Activated naive CD4-positive, alpha-beta T cell treated with Interleukin-2 at 50 U/mL for 16 hours (primary cell): ENCODE results near the gene ARHGAP8.

Experiments used
- DNase-seq: peaks from one replicate; pipeline ENCODE4 v3.0.0-alpha.2; 2020

Gene ARHGAP8

GRCh38 chr22:44752285-44753188 is at the start of gene ARHGAP8:
Gene ARHGAP8, plus strand, starts transcription at chr22:44752575. Its CDS starts 33,953 bp downstream, at chr22:44786528.
- peak; percentile 7 for DNase-seq

- DNase-seq: no peak
Measured at GRCh38 chr22:44703255-44703870, 49.0 kb upstream of the ARHGAP8 start.

DNA sequence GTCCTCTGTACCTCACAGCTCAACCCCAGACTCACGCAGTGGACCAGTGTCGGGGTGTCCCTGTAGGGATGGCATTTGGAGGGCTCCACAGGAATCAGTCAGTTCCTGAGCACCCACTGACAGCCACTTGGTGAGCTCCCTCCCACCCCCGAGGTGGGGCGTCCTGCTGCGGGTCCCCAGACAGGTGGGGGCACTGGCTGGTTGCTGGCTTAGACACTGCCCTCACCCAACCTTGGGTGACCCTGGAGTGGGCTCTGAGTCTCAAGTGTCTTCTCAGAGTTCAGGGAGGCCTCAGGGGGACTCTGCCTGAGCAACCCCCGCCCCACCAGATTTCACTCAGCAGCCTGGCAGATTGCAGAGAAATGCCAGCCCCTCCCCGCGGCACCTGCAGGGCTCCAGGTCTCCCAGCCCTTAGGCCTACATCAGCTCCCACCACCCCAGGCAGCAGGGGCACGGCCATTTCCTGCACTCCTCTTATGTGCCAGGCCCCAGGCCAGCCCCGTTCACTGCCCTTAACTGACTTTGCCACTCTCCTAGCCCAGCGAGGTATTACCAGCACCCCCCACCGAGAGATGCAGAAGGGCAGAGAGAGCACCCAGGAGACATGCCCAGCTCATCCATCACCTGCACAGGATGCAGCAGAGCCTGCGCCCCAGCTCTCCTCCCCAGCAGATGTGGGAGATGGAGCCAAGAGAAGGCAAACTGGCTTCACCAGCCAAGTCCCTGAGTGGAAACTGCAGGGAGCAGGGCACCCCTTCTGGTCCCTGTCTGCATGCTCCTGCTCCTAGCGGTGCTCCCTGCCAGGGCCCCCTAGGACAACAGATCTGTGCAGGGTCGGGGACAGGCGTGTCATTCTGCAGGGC is 48.0 kb upstream of the ARHGAP8 start:
- DNase-seq: no peak

DNA sequence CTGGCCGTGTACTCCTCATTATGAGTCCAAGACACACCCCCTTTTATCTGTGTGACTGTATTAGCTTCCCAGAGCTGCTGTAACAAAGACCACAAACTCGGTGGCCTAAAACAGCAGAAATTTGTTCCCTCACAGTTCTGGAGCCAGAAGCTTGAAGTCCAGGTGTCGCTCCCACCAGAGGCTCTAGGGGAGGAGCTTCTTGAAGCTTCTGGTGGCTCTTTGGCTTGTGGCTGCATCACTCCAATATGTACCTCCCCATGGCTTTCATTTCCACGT is 47.4 kb upstream of the ARHGAP8 start:
- no peak for DNase-seq

DNA sequence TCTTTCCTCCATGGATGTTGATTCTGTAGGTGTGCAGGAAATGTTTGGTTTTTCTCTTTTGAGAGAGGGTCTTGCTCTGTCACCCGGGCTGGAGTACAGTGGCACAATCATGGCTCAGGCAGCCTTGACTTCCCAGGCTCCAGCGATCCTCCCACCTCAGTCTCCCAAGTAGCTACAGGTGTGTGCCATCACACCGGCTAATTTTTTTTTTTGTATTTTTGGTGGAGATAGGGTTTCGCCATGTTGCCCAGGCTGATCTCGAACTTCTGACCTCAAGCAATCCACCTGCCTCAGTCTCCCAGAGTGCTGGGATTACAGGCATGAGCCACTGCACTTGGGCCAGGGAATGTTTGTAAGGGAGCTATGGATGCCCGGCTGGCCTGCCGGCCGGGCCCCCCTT is 45.9 kb upstream of the ARHGAP8 start:
- no peak for DNase-seq

- DNase-seq: no peak
Measured at GRCh38 chr22:44707178-44707577, 45.2 kb upstream of the ARHGAP8 start.

- DNase-seq: no peak
Measured at GRCh38 chr22:44707752-44708151, 44.6 kb upstream of the ARHGAP8 start.

- DNase-seq: no peak
Measured at GRCh38 chr22:44709881-44710392, 42.4 kb upstream of the ARHGAP8 start.

DNA sequence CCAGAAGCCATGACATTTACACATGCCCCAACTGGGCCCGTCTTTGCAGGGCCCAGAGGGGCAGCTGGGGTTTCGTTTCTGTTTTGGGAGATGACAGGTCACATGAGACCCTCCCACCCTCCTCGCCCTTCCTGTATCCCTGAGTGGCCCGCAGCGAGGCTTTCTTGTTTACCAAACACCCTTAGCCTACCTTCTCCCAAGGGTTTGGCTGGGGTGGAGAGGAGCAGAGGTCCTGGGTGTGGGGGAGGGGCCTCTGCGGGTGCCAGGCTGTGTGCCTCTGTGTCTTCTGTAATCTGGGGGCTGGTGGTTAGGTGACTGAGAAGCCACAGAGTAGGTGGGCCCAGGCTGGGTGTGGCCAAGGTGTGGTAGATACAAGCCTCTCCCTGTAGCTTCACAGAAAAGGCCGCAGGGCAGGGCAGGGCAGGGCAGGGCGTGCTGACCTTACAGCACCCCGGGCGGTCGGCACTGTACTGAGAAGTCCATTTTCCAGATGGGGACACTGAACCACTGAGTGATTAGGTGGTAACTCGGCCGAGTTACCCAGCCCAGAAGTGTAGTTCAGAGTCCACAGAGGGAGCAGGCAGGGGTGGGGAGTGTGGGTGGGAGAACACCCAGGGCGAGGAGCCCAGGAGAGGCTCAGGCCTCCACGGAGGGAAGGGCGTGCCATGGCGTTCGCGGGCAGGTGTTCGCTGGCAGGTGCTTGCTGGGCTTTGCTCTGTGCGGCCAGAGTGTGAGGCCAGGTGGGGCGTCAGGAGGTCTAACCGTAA is 41.7 kb upstream of the ARHGAP8 start:
- DNase-seq: peak; percentile 25

GRCh38 chr22:44711241-44711560 is 41.2 kb upstream of the ARHGAP8 start:
- no peak for DNase-seq

DNA sequence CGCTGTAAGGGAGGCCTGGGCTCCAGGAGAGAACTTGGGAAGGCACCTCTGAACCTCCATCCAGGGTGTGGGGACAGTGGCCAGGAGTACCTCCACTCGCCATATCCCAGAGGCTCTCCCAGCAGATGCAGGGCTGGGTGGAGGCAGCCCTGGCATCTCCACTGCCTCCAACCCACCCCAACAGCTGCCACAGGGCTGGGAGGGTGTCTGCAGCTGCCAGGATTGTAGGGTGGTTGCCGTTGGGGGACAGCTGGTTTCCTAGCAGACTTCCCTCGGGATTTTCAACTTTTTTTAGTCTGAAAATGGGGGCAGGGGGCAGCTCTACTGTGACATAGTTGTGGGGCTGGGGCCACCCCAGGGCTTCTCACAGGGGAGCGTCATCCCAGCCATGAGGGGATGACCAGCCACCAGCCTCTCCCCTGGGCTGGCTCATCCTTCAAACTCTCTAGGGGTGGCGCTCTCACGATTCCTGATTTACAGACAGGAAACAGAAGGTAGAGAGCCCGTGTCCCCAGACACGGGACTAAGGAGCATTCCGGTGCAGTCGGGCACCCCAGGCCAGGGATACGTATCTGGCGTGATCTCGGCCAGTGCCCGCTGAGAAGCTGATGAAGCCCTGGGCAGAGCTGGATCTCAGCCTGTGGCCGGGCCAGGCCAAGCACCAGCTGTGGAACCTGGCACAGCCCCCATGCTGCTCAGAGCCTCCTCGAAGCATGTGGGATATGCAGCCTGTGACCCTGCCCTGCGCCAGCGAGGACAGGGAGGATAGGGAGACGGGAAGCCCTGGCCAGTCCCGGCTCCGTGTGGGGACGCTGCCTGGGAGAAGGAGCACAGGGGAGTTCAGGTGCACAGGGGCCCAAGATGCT is 40.5 kb upstream of the ARHGAP8 start:
- no peak for DNase-seq

GRCh38 chr22:44712962-44713361 is 39.4 kb upstream of the ARHGAP8 start:
- no peak for DNase-seq

DNA sequence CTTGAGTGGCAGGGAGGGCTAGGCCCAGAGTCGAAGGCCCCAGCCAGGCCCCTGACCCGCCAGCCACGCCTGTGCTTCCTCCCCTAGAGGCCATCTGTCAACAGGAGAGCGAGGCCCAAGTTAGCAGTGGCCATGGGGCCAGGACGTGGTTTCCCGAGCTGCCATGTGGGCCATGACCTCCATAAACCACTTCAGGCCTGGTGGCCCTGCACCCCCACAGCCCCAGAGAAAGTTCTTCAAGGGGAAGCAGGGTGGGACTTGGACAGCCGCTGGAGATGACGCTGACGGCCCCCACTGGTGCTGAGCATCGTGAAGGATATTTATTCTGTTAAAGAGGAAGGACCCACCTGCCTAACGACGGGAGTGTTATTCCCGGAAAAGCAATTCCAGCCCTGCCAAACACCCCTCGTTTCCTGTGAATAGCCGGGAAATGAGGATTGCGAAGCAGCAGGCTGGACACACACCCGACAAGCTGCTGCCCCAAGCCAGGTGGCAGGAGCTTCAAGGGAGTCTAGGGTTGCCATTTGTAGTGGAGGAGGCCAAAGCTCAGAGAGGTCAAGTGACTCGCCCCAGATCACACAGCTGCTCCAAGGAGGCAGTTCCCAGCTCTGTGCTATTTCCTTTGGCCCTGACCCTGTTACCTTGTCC is 37.5 kb upstream of the ARHGAP8 start:
- no peak for DNase-seq

GRCh38 chr22:44718418-44718817 is 34.0 kb upstream of the ARHGAP8 start:
- DNase-seq: no peak

DNA sequence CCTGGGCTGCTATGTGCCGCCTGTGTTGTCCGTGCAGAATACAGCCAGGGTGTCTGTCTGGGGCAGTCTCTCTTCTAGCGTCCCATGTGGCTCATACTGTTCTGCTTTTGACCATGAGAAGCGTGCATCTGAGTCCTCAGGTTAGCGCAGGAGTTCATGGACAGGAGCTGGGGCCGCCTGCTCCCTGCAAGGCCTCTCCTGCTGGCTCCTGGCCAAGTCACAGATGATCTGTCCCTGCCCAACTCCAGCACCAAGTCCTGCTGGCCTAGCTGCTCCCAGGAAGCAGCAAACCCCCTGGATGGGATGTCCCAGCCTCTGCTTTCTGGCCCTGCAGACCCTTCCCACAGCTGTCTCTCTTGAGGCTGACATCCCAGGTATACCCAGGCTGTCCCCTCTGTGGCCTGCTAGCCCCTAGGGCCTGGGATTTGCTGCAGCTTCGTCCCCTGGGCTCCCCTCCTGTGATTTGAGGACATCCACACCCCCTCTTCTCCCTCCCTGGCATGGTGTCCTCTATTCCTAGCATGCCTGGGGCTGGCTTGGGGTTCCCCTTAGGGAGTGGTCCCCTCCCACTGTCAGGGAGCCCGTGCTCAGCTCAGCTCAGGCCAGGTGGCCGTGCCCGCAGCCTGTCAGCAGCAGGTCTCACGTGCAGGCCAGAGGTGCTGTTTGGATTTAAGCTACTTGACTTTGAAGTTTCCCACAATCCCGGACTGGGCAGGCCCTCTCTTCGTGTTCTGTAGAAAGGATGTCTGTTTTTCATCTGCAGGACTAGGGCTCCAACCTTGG is 32.6 kb upstream of the ARHGAP8 start:
- DNase-seq: no peak

GRCh38 chr22:44721213-44721612 is 31.2 kb upstream of the ARHGAP8 start:
- no peak for DNase-seq

- DNase-seq: no peak
Measured at GRCh38 chr22:44722611-44723010, 29.8 kb upstream of the ARHGAP8 start.

DNA sequence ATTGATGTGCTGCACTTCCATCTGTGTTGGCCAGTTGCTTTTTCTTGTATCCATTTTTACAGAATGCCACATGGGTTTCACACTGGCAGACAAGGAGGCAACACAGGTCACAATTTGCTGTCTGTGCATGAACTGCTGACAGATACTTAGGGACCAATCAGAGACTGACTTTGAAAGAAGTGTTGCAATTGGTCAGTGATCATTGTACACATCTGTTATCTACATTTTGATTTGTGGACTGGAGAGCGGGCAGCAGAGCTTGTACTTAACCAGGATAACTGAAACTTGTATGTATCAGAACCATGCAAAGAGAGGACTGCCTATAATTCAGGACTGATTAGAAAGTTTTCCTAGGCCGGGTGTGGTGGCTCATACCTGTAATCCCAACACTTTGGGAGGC is 28.6 kb upstream of the ARHGAP8 start:
- no peak for DNase-seq

GRCh38 chr22:44724416-44724815 is 28.0 kb upstream of the ARHGAP8 start:
- DNase-seq: no peak

DNA sequence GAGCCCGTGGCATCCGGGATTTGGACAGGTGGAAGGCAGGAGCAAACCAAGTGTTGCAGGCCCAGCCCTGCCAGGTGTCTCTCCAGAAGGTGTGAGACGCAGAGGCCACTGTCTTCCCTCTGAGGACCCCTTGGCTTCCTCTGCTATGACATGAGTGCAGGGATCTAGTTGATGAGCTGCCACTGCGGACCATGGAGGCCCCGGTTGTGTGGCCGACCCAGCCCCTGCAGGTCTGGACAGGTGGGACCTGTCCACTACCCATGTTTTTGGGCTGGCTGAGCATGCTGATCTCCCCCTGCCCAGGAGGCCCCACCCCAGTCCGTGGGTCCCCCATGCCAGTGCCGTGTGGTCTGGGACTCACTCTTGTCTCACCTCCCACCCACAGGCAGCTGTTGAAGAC is 27.5 kb upstream of the ARHGAP8 start:
- no peak for DNase-seq
